ENCODE results near the gene ALS2CL. TPM values are rescaled to one million over a fixed set of nuclear protein-coding genes. Genes with fewer than 3 reads are reported as not detected.

The ALS2CL gene
- total RNA-seq, 1 experiment from 2014 or later = 4.9 TPM

DNA sequence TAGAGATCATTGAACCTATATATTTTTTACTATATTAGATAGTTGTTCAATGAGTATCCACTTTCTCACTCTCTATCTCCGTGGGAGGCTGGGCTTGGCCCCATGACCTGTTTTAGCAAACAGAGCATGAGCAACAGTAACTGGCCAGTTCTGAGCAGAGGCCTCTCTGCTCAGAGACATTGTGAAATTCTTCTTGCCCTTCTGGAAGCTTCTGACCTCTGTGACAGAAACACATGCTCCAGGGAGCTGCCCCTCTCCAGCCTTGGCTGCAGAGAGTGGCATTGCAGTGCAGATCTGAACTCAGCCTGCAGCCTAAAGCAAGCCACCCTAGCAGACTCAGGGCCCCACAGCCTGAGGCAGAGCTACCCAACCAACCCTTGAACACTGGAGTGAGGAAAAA lies 60.7 kb downstream of the ALS2CL start:
- Histone ChIP-seq H2AK5ac (ENCODE audit: insufficient read length, low read length) (no peak overlapping the region), H3K9ac (ENCODE audit: extremely low read depth, insufficient read length, low read length) (no peak overlapping the region), H2BK20ac (ENCODE audit: low read depth, low read length, poor library complexity, severe bottlenecking) (no peak overlapping the region), H3K4me2 (ENCODE audit: insufficient read depth, insufficient read length, low read length) (no peak overlapping the region), H3K79me2 (ENCODE audit: insufficient read depth, low read length) (no peaks in the 10 kb centered on the region), H3K27ac (ENCODE audit: insufficient read length, low read depth, low read length) (no peak overlapping the region), H3T11ph (ENCODE audit: low read length) (no peak overlapping the region), H3K18ac (ENCODE audit: insufficient read length, low read depth, low read length) (no peak overlapping the region), H3K79me1 (ENCODE audit: insufficient read depth, low read depth, low read length, poor library complexity, severe bottlenecking) (no peaks in the 10 kb centered on the region), H2BK15ac (ENCODE audit: low read depth, low read length) (no peak overlapping the region), H2BK120ac (ENCODE audit: low read depth, low read length, poor library complexity, severe bottlenecking) (no peak overlapping the region), H3K56ac (ENCODE audit: insufficient read length, low read depth, low read length) (no peak overlapping the region), H3K23ac (ENCODE audit: insufficient read length, low read depth, low read length) (no peak overlapping the region), H3K14ac (ENCODE audit: insufficient read depth, low read length) (no peak overlapping the region), H2BK12ac (ENCODE audit: insufficient read length, low read depth, low read length) (no peak overlapping the region), H3K23me2 (ENCODE audit: insufficient read length, low read depth, low read length, poor library complexity, severe bottlenecking) (no peaks in the 10 kb centered on the region), H4K20me1 (ENCODE audit: control insufficient read depth, insufficient read depth, insufficient read length) (no peaks in the 10 kb centered on the region), H3K4me1 (ENCODE audit: insufficient read depth, low read length) (peaks cover 9% of the 10 kb centered on the region; the same call in 1 of the 2 replicates), H3K27me3 (ENCODE audit: insufficient read depth, low read length) (no peaks in the 10 kb centered on the region), H4K8ac (replicated peaks; ENCODE audit: insufficient read length, low read depth, low read length) (no peak overlapping the region), H3K9me3 (ENCODE audit: control insufficient read depth, low read depth, low read length) (no peaks in the 10 kb centered on the region), H3K4ac (ENCODE audit: low read depth, low read length) (no peak overlapping the region), H2AFZ (ENCODE audit: low read length) (no peak overlapping the region), H2BK5ac (ENCODE audit: insufficient read length, low read length) (no peak overlapping the region), H4K5ac (ENCODE audit: insufficient read length, low read depth, low read length) (no peak overlapping the region), H4K91ac (ENCODE audit: insufficient read length, low read depth, low read length) (no peak overlapping the region)
- Mint-ChIP-seq H3K4me3 (no peak overlapping the region), H3K4me1 (peaks cover 23 to 25% of the 10 kb centered on the region in 2 experiments), H3K27me3 (ENCODE audit: low read depth) (peaks cover 3% of the 10 kb centered on the region), H3K36me3 (ENCODE audit: insufficient read depth in 1 of 3, low read depth in 3 of 3) (no peaks in the 10 kb centered on the region), H3K9me3 (peaks cover 0 to 4% of the 10 kb centered on the region in 2 experiments; a peak in 1 of 5 replicates), H3K27ac (no peak overlapping the region)
- DNase-seq = no peak
- no CpG with 5 or more reads among the region's 1 CpG for WGBS (ENCODE audit: extremely low coverage, insufficient read length, low lambda C conversion rate)
- TF ChIP-seq, protein P1, sequence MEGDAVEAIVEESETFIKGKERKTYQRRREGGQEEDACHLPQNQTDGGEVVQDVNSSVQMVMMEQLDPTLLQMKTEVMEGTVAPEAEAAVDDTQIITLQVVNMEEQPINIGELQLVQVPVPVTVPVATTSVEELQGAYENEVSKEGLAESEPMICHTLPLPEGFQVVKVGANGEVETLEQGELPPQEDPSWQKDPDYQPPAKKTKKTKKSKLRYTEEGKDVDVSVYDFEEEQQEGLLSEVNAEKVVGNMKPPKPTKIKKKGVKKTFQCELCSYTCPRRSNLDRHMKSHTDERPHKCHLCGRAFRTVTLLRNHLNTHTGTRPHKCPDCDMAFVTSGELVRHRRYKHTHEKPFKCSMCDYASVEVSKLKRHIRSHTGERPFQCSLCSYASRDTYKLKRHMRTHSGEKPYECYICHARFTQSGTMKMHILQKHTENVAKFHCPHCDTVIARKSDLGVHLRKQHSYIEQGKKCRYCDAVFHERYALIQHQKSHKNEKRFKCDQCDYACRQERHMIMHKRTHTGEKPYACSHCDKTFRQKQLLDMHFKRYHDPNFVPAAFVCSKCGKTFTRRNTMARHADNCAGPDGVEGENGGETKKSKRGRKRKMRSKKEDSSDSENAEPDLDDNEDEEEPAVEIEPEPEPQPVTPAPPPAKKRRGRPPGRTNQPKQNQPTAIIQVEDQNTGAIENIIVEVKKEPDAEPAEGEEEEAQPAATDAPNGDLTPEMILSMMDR (conservative IDR thresholded peaks at IDR 0.05) = no peak
